HepG2 (cell line): ENCODE results near the gene RASSF4. TPM values are rescaled to one million over a fixed set of nuclear protein-coding genes. Genes with fewer than 3 reads are reported as not detected.

Experiments
- ATAC-seq: fragments of 200-7000 bp; cut with Tn5 transposase; 3 replicates; pipeline ENCODE4 v1.9.1; 2020; ENCODE audit warnings: mild to moderate bottlenecking, moderate library complexity
- BruUV-seq: library from RNA; stranded (reverse); fragments of 400-500 nt; replicated peaks from 2 replicates; lab custom pipeline; 2021; lab: Mats Ljungman, UMichigan
- CTCF ChIA-PET: fragments of 300-600 bp; formaldehyde crosslinking; extraction: SDS; loops from one replicate; lab custom pipeline; 2021; ENCODE audit warnings: low total read pairs, inconsistent platforms, low intra/inter-chr PET ratio; lab: Yijun Ruan, JAX
- POLR2A ChIA-PET: fragments of 350-600 bp; sonication (Branson Sonifier 250); formaldehyde crosslinking; loops from one replicate; lab custom pipeline; 2020; ENCODE audit warnings: antibody characterized with exemption, inconsistent platforms; lab: Yijun Ruan, JAX
- DNase-seq: peaks from one replicate; pipeline ENCODE4 v3.0.0-alpha.2; 2015; ENCODE audit warnings: low spot score
- FAIRE-seq: peaks from 3 replicates; lab custom pipeline; 2011; peaks lifted over from hg19 to GRCh38; lab: Jason Lieb, UNC
- H2AFZ ChIP-seq: one replicate; pipeline ENCODE4 v1.6.1; 2011; ENCODE audit warnings: low read length, inconsistent platforms
- H3K27ac ChIP-seq: fragments of 300-600 bp; 3 replicates; pipeline ENCODE4 v1.8.0; 2011; ENCODE audit warnings: mixed run types, mild to moderate bottlenecking, mixed read lengths, low read length, inconsistent platforms; ENCODE audit not compliant: insufficient read depth; ENCODE audit errors: extremely low read length
- H3K27me3 ChIP-seq, 2 experiments: fragments of 200-600 bp in 1 of 2; 2 replicates in 1 of 2; 3 replicates in 1 of 2; pipeline versions ENCODE4 v1.6.0 to v1.8.0; 2011; ENCODE audit warnings: low read length in 2 of 2, mild to moderate bottlenecking in 2 of 2, moderate library complexity in 2 of 2, inconsistent platforms in 1 of 2; ENCODE audit not compliant: insufficient read depth in 2 of 2, control insufficient read depth in 1 of 2
- H3K36me3 ChIP-seq, 2 experiments: fragments of 200-600 bp in 1 of 2; replicated peaks in 1 of 2; 2 replicates in 1 of 2; 3 replicates in 1 of 2; pipeline versions ENCODE4 v1.5.1 to v1.8.0; 2011; ENCODE audit warnings: low read length in 2 of 2, inconsistent platforms in 1 of 2; ENCODE audit not compliant: insufficient read depth in 2 of 2, control insufficient read depth in 1 of 2
- H3K4me1 ChIP-seq: 2 replicates; pipeline ENCODE4 v1.5.1; 2012; ENCODE audit warnings: low read length, inconsistent platforms; ENCODE audit not compliant: insufficient read depth
- H3K4me2 ChIP-seq: 2 replicates; pipeline ENCODE4 v1.6.0; 2011; ENCODE audit warnings: low read depth, low read length, inconsistent platforms
- H3K4me3 ChIP-seq, 3 experiments: fragments of 200-600 bp in 1 of 3; sonication (generic), shearing (Covaris generic) in 1 of 3; replicated peaks in 1 of 3; 2 replicates each; pipeline ENCODE4 v1.5.1; 2011 to 2016; ENCODE audit warnings: low read length in 3 of 3, inconsistent platforms in 2 of 3, low read depth in 2 of 3, mild to moderate bottlenecking in 2 of 3, control low read depth in 1 of 3, mixed read lengths in 1 of 3; ENCODE audit not compliant: insufficient read depth in 1 of 3
- H3K79me2 ChIP-seq: one replicate; pipeline ENCODE4 v1.6.1; 2011; ENCODE audit warnings: low read length, inconsistent platforms; ENCODE audit not compliant: insufficient read depth
- H3K9ac ChIP-seq: 2 replicates; pipeline ENCODE4 v1.6.0; 2011; ENCODE audit warnings: mild to moderate bottlenecking, low read depth, low read length, inconsistent platforms; ENCODE audit not compliant: insufficient read depth
- H3K9me3 ChIP-seq: 2 replicates; pipeline ENCODE4 v1.5.1; 2012; ENCODE audit warnings: mild to moderate bottlenecking, low read length
- H4K20me1 ChIP-seq: 2 replicates; pipeline ENCODE4 v1.6.0; 2011; ENCODE audit warnings: inconsistent platforms, mild to moderate bottlenecking, low read length, moderate library complexity; ENCODE audit not compliant: insufficient read depth
- RBFOX2 ChIP-seq: fragments of 200-400 bp; formaldehyde crosslinking; IDR thresholded peaks from 2 replicates; pipeline ENCODE4 v1.6.1; 2017; ENCODE audit warnings: low read depth, mild to moderate bottlenecking, low read length
- STAG1 ChIP-seq: sonication (generic); formaldehyde crosslinking; IDR thresholded peaks from 2 replicates; pipeline ENCODE4 v1.4.0; 2020; ENCODE audit warnings: missing genetic modification reagents
- ZNF138 ChIP-seq: sonication (generic); formaldehyde crosslinking; IDR thresholded peaks from 2 replicates; pipeline ENCODE4 v1.5.0; 2020; ENCODE audit warnings: mild to moderate bottlenecking, low read depth, missing genetic modification reagents
- ZNF687 ChIP-seq: sonication (generic); formaldehyde crosslinking; IDR thresholded peaks from 2 replicates; pipeline ENCODE4 v1.5.1; 2020; ENCODE audit warnings: mild to moderate bottlenecking, missing genetic modification reagents, moderate library complexity
- WGBS: methylation state at CpG from one replicate; pipeline ENCODE4 v1.1.6; 2017; ENCODE audit warnings: low lambda C conversion rate; 5-methylcytosine and 5-hydroxymethylcytosine counted together
- in situ Hi-C: cut with HindIII; loops from 2 replicates; pipeline ENCODE4 v1.10.0; 2017; ENCODE audit warnings: low pct_unique_long_range_greater_than_20kb; ENCODE audit not compliant: extremely low pct_ligation_motif_present
- intact Hi-C: fragments of 100-400 bp; cut with micrococcal nuclease; formaldehyde crosslinking; loops from one replicate; pipeline ENCODE4 v1.10.0; 2022; ENCODE audit not compliant: unreplicated experiment
- polyA plus RNA-seq, 8 experiments: library from polyadenylated mRNA; depleted of rRNA in 3 of 8; stranded (reverse) in 7 of 8; unstranded in 1 of 8; fragments of >200 nt; fragmentation: Illumina TruSeq in 4 of 8; extraction: Trizol in 4 of 8; gene quantifications; 2 replicates each; pipeline versions ENCODE4 v1.2.1 to v1.2.3, GENCODE V29; 2011 to 2016; ENCODE audit warnings: low read depth in 4 of 8, missing spikeins in 1 of 8, mixed read lengths in 1 of 8; ENCODE audit not compliant: insufficient read depth in 1 of 8
- total RNA-seq, 5 experiments: library from RNA; depleted of rRNA; stranded (reverse); fragments of >200 nt; fragmentation: Illumina TruSeq; extraction: Trizol; gene quantifications; 2 replicates each; pipeline ENCODE4 v1.2.3, GENCODE V29; 2016; ENCODE audit warnings: low read depth in 1 of 5
- TF ChIP-seq, protein P1 (sequence below): sonication (generic); formaldehyde crosslinking; IDR thresholded peaks from 2 replicates; pipeline ENCODE4 v1.5.0; 2020; ENCODE audit warnings: mild to moderate bottlenecking, missing genetic modification reagents, moderate library complexity

Gene RASSF4
- total and polyA plus RNA-seq, 2 of the 13 experiments (the other 11 are each of a cell fraction or from before 2014, with no cell fraction given), result 34.0 to 51.7 TPM

- no peak for FAIRE-seq
- H3K9ac ChIP-seq, result peak overlapping the region; percentile 19; the same call in 1 of the 2 replicates
- peaks cover 82% of the 10 kb centered on the region for H3K4me1 ChIP-seq
- H3K4me2 ChIP-seq, result peak overlapping the region; percentile 95
- 76% methylated on average over 6 of the region's 6 CpGs for WGBS
- no peaks in the 10 kb centered on the region for H3K9me3 ChIP-seq
- in situ Hi-C loops, result loop anchor here (25.0 kb wide), 1 partner anchor 1553 kb away; the partner anchor contains the start of gene HNRNPF
- intact Hi-C loops, result loop anchor here (2.0 kb wide), 1 partner anchor 15 kb away; no protein-coding TSS in a partner anchor
- ChIA-PET CTCF (interaction anchor here (1.5 kb wide), 1 partner anchor 9 kb away, joined by 5 read pairs; no protein-coding TSS in a partner anchor), POLR2A (interaction anchor here (1.1 to 13.2 kb wide), 9 partner anchors 8 to 32 kb away, joined by 4 to 407 read pairs (median 9); partner anchors contain the start of gene DEPP1)
- H2AFZ ChIP-seq, result no peak overlapping the region
- H4K20me1 ChIP-seq, result peaks cover 9% of the 10 kb centered on the region; the same call in 1 of the 2 replicates
- no peak for ATAC-seq
- H3K27me3 ChIP-seq, result no peaks in the 10 kb centered on the region
- DNase-seq, result no peak
- H3K4me3 ChIP-seq, result peak overlapping the region in 1 of 3 experiments; percentile 30; a peak in 2 of 6 replicates
- no peak for TF ChIP-seq ZNF138 (CRISPR knock-in tag)
- TF ChIP-seq ZNF687 (CRISPR knock-in tag), result peak; percentile 31
- TF ChIP-seq STAG1, result 0 out of 2 replicates have a peak, but pooled peaks have one; percentile 6
- peak; percentile 34; the same call in 1 of the 2 replicates for TF ChIP-seq RBFOX2
- TF ChIP-seq, protein P1, sequence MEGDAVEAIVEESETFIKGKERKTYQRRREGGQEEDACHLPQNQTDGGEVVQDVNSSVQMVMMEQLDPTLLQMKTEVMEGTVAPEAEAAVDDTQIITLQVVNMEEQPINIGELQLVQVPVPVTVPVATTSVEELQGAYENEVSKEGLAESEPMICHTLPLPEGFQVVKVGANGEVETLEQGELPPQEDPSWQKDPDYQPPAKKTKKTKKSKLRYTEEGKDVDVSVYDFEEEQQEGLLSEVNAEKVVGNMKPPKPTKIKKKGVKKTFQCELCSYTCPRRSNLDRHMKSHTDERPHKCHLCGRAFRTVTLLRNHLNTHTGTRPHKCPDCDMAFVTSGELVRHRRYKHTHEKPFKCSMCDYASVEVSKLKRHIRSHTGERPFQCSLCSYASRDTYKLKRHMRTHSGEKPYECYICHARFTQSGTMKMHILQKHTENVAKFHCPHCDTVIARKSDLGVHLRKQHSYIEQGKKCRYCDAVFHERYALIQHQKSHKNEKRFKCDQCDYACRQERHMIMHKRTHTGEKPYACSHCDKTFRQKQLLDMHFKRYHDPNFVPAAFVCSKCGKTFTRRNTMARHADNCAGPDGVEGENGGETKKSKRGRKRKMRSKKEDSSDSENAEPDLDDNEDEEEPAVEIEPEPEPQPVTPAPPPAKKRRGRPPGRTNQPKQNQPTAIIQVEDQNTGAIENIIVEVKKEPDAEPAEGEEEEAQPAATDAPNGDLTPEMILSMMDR, result peak; percentile 29
- H3K79me2 ChIP-seq, result peaks cover 72% of the 10 kb centered on the region
- peaks cover 6 to 26% of the 10 kb centered on the region in 2 experiments; a peak in 4 of 5 replicates for H3K36me3 ChIP-seq
- peak overlapping the region; percentile 56 for H3K27ac ChIP-seq
- no TSS peak for BruUV-seq
Observed at GRCh38 chr10:44965651-44966097, 6.1 kb downstream of the RASSF4 start.
